GM23338 (cell line): ENCODE data around the gene DNA2. TPM values are rescaled to one million over a fixed set of nuclear protein-coding genes. Genes with fewer than 3 reads are reported as not detected.
A peak's percentile ranks its signal among the peaks of the same experiment; 100 is the strongest.

Source experiments
- ATAC-seq: fragments of 200-7000 bp; cut with Tn5 transposase; 3 replicates; pipeline ENCODE4 v1.9.1; 2020
- DNase-seq: peaks from one replicate; pipeline ENCODE4 v3.0.0-alpha.2; 2015; ENCODE audit warnings: low spot score
- H2AFZ ChIP-seq: fragments of 200-600 bp; sonication (generic); 2 replicates; pipeline ENCODE4 v1.8.0; 2016; ENCODE audit warnings: antibody characterized with exemption, mild to moderate bottlenecking, moderate library complexity
- H3F3A ChIP-seq: fragments of 200-600 bp; sonication (generic); replicated peaks from 2 replicates; pipeline ENCODE4 v1.8.0; 2017; ENCODE audit warnings: antibody characterized with exemption, mixed run types, low read depth
- H3K27ac ChIP-seq: fragments of 200-600 bp; sonication (generic); 2 replicates; pipeline ENCODE4 v1.6.1; 2016; ENCODE audit warnings: low read depth
- H3K27me3 ChIP-seq: fragments of 200-600 bp; sonication (generic); 2 replicates; pipeline ENCODE4 v1.8.0; 2016; ENCODE audit warnings: mild to moderate bottlenecking, mixed run types, moderate library complexity; ENCODE audit not compliant: insufficient read depth
- H3K36me3 ChIP-seq: fragments of 200-600 bp; sonication (generic); 2 replicates; pipeline ENCODE4 v1.8.0; 2016; ENCODE audit warnings: mild to moderate bottlenecking; ENCODE audit not compliant: insufficient read depth
- H3K4me1 ChIP-seq: fragments of 200-600 bp; sonication (generic); 2 replicates; pipeline ENCODE4 v1.8.0; 2016; ENCODE audit warnings: mild to moderate bottlenecking, moderate library complexity; ENCODE audit not compliant: insufficient read depth
- H3K4me2 ChIP-seq: fragments of 200-600 bp; sonication (generic); 2 replicates; pipeline ENCODE4 v1.7.1; 2017; ENCODE audit warnings: mixed run types
- H3K4me3 ChIP-seq: fragments of 200-600 bp; sonication (generic); 2 replicates; pipeline ENCODE4 v1.6.1; 2016; ENCODE audit warnings: mixed run types
- H3K79me2 ChIP-seq: fragments of 200-600 bp; sonication (generic); replicated peaks from 2 replicates; pipeline ENCODE4 v1.8.0; 2017; ENCODE audit warnings: mild to moderate bottlenecking; ENCODE audit not compliant: insufficient read depth
- H3K9me2 ChIP-seq: fragments of 200-600 bp; sonication (generic); 2 replicates; pipeline ENCODE4 v1.8.0; 2017; ENCODE audit not compliant: insufficient read depth
- H4K20me1 ChIP-seq: fragments of 200-600 bp; sonication (generic); replicated peaks from 2 replicates; pipeline ENCODE4 v1.8.0; 2017; ENCODE audit warnings: mild to moderate bottlenecking; ENCODE audit not compliant: insufficient read depth
- H3K27ac Mint-ChIP-seq: 2 replicates; pipeline ENCODE4 v1.8.0; 2020; ENCODE audit warnings: inconsistent platforms, mild to moderate bottlenecking, moderate library complexity, mixed read lengths
- H3K27me3 Mint-ChIP-seq: 3 replicates; pipeline ENCODE4 v1.8.0; 2022; ENCODE audit warnings: low read depth, mild to moderate bottlenecking, moderate library complexity, mixed read lengths, inconsistent platforms; ENCODE audit not compliant: insufficient read depth, poor library complexity
- H3K36me3 Mint-ChIP-seq: 3 replicates; pipeline ENCODE4 v1.8.0; 2021; ENCODE audit warnings: low read depth, mild to moderate bottlenecking, inconsistent platforms, moderate library complexity, mixed read lengths
- H3K4me1 Mint-ChIP-seq: 3 replicates; pipeline ENCODE4 v1.8.0; 2020; ENCODE audit warnings: mild to moderate bottlenecking, inconsistent platforms, mixed read lengths
- H3K4me3 Mint-ChIP-seq: 3 replicates; pipeline ENCODE4 v1.8.0; 2021; ENCODE audit warnings: moderate library complexity, mild to moderate bottlenecking, inconsistent platforms, mixed read lengths
- H3K9me3 Mint-ChIP-seq: 3 replicates; pipeline ENCODE4 v1.8.0; 2020; ENCODE audit warnings: moderate library complexity, mild to moderate bottlenecking, inconsistent platforms, mixed read lengths
- CREB1 ChIP-seq: fragments of 250-450 bp; sonication (Bioruptor Pico); IDR thresholded peaks from 2 replicates; pipeline ENCODE4 v1.5.0; 2020; ENCODE audit warnings: low read depth, mild to moderate bottlenecking, moderate library complexity
- CTCF ChIP-seq, 2 experiments: fragments of 200-600 bp in 1 of 2; sonication (generic) in 1 of 2; conservative IDR thresholded peaks; 2 replicates each; pipeline versions ENCODE4 v1.5.1 to v1.6.1; 2016 to 2017; ENCODE audit warnings: antibody characterized with exemption in 2 of 2, low read depth in 2 of 2, mild to moderate bottlenecking in 2 of 2, moderate library complexity in 1 of 2
- ETS1 ChIP-seq: IDR thresholded peaks from 2 replicates; pipeline ENCODE4 v1.6.1; 2016; ENCODE audit warnings: antibody characterized with exemption
- EZH2 ChIP-seq: fragments of 200-600 bp; sonication (generic); IDR thresholded peaks from one replicate; pipeline ENCODE4 v1.8.0; 2017; ENCODE audit warnings: antibody characterized with exemption, mild to moderate bottlenecking, low read depth; ENCODE audit not compliant: unreplicated experiment
- EZH2phosphoT487 ChIP-seq: fragments of 200-600 bp; sonication (generic); IDR thresholded peaks from one replicate; pipeline ENCODE4 v1.8.1; 2018; ENCODE audit warnings: antibody characterized with exemption; ENCODE audit not compliant: unreplicated experiment
- JUNB ChIP-seq: IDR thresholded peaks from one replicate; pipeline ENCODE4 v1.6.1; 2016; ENCODE audit warnings: antibody characterized with exemption; ENCODE audit not compliant: unreplicated experiment
- NANOG ChIP-seq: IDR thresholded peaks from 2 replicates; pipeline ENCODE4 v1.6.1; 2016; ENCODE audit warnings: antibody characterized with exemption, borderline replicate concordance
- POLR2AphosphoS5 ChIP-seq: IDR thresholded peaks from 2 replicates; pipeline ENCODE4 v1.6.1; 2016; ENCODE audit warnings: antibody characterized with exemption, low read depth
- STAT1 ChIP-seq: IDR thresholded peaks from one replicate; pipeline ENCODE4 v1.6.1; 2016; ENCODE audit warnings: antibody characterized with exemption; ENCODE audit not compliant: unreplicated experiment
- ZNF114 ChIP-seq: fragments of 250-450 bp; sonication (Bioruptor Pico); IDR thresholded peaks from 2 replicates; pipeline ENCODE4 v1.5.0; 2020; ENCODE audit warnings: mild to moderate bottlenecking, moderate library complexity
- ZNF331 ChIP-seq: fragments of 250-450 bp; sonication (Bioruptor Pico); IDR thresholded peaks from 2 replicates; pipeline ENCODE4 v1.5.0; 2020; ENCODE audit warnings: low read depth, mild to moderate bottlenecking, moderate library complexity
- polyA plus RNA-seq: library from polyadenylated mRNA; unstranded; fragments of >200 nt; fragmentation: Nextera tagmentation; extraction: Ambion mirVana; gene quantifications from 2 replicates; pipeline ENCODE4 v1.2.1, GENCODE V29; 2016
- total RNA-seq: library from RNA; depleted of rRNA; stranded (reverse); fragments of >200 nt; shearing (Covaris generic); gene quantifications from 2 replicates; pipeline ENCODE4 v1.2.3, GENCODE V29; 2014
- TF ChIP-seq, protein P1 (sequence below): IDR thresholded peaks from one replicate; pipeline ENCODE4 v1.6.1; 2018; ENCODE audit warnings: antibody characterized with exemption; ENCODE audit not compliant: unreplicated experiment
- TF ChIP-seq, protein P2 (sequence below): fragments of 250-450 bp; sonication (Bioruptor Pico); IDR thresholded peaks from 2 replicates; pipeline ENCODE4 v1.5.0; 2020; ENCODE audit warnings: mild to moderate bottlenecking, moderate library complexity

The DNA2 gene
- total and polyA plus RNA-seq, 2 experiments from 2014 or later, result 25.6 to 49.3 TPM

- DNase-seq (peak; percentile 86), ATAC-seq (peak; percentile 90)
- Histone ChIP-seq H3K27ac (peak within 1 kb of the TSS; percentile 94), H3K4me3 (peak within 1 kb of the TSS; percentile 69), H2AFZ (peak within 1 kb of the TSS; percentile 89), H3K79me2 (peaks cover 37% of the 10 kb centered on the region), H3K4me1 (peaks cover 8% of the 10 kb centered on the region; the same call in 1 of the 2 replicates), H3K9me2 (no peaks in the 10 kb centered on the region), H3K4me2 (peak within 1 kb of the TSS; percentile 95), H4K20me1 (no peaks in the 10 kb centered on the region; the same call in 1 of the 2 replicates), H3F3A (peaks cover 12% of the 10 kb centered on the region; the same call in 1 of the 2 replicates), H3K36me3 (no peaks in the 10 kb centered on the region), H3K27me3 (no peaks in the 10 kb centered on the region)
- TF ChIP-seq EZH2 (no peak), CREB1 (CRISPR knock-in tag) (no peak; the same call in 1 of the 2 replicates), JUNB (no peak), ZNF114 (CRISPR knock-in tag) (0 out of 2 replicates have a peak, but pooled peaks have one; percentile 30), POLR2AphosphoS5 (peak; percentile 41), STAT1 (no peak), EZH2phosphoT487 (no peak), ZNF331 (CRISPR knock-in tag) (no peak), ETS1 (no peak), NANOG (no peak), CTCF (conservative IDR thresholded peaks at IDR 0.05; ENCODE audit: low read depth in 2 of 2) (peak in 1 of 2 experiments; percentile 69; a peak in 2 of 4 replicates)
- TF ChIP-seq, protein P1, sequence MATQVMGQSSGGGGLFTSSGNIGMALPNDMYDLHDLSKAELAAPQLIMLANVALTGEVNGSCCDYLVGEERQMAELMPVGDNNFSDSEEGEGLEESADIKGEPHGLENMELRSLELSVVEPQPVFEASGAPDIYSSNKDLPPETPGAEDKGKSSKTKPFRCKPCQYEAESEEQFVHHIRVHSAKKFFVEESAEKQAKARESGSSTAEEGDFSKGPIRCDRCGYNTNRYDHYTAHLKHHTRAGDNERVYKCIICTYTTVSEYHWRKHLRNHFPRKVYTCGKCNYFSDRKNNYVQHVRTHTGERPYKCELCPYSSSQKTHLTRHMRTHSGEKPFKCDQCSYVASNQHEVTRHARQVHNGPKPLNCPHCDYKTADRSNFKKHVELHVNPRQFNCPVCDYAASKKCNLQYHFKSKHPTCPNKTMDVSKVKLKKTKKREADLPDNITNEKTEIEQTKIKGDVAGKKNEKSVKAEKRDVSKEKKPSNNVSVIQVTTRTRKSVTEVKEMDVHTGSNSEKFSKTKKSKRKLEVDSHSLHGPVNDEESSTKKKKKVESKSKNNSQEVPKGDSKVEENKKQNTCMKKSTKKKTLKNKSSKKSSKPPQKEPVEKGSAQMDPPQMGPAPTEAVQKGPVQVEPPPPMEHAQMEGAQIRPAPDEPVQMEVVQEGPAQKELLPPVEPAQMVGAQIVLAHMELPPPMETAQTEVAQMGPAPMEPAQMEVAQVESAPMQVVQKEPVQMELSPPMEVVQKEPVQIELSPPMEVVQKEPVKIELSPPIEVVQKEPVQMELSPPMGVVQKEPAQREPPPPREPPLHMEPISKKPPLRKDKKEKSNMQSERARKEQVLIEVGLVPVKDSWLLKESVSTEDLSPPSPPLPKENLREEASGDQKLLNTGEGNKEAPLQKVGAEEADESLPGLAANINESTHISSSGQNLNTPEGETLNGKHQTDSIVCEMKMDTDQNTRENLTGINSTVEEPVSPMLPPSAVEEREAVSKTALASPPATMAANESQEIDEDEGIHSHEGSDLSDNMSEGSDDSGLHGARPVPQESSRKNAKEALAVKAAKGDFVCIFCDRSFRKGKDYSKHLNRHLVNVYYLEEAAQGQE, result no peak
- TF ChIP-seq, protein P2, sequence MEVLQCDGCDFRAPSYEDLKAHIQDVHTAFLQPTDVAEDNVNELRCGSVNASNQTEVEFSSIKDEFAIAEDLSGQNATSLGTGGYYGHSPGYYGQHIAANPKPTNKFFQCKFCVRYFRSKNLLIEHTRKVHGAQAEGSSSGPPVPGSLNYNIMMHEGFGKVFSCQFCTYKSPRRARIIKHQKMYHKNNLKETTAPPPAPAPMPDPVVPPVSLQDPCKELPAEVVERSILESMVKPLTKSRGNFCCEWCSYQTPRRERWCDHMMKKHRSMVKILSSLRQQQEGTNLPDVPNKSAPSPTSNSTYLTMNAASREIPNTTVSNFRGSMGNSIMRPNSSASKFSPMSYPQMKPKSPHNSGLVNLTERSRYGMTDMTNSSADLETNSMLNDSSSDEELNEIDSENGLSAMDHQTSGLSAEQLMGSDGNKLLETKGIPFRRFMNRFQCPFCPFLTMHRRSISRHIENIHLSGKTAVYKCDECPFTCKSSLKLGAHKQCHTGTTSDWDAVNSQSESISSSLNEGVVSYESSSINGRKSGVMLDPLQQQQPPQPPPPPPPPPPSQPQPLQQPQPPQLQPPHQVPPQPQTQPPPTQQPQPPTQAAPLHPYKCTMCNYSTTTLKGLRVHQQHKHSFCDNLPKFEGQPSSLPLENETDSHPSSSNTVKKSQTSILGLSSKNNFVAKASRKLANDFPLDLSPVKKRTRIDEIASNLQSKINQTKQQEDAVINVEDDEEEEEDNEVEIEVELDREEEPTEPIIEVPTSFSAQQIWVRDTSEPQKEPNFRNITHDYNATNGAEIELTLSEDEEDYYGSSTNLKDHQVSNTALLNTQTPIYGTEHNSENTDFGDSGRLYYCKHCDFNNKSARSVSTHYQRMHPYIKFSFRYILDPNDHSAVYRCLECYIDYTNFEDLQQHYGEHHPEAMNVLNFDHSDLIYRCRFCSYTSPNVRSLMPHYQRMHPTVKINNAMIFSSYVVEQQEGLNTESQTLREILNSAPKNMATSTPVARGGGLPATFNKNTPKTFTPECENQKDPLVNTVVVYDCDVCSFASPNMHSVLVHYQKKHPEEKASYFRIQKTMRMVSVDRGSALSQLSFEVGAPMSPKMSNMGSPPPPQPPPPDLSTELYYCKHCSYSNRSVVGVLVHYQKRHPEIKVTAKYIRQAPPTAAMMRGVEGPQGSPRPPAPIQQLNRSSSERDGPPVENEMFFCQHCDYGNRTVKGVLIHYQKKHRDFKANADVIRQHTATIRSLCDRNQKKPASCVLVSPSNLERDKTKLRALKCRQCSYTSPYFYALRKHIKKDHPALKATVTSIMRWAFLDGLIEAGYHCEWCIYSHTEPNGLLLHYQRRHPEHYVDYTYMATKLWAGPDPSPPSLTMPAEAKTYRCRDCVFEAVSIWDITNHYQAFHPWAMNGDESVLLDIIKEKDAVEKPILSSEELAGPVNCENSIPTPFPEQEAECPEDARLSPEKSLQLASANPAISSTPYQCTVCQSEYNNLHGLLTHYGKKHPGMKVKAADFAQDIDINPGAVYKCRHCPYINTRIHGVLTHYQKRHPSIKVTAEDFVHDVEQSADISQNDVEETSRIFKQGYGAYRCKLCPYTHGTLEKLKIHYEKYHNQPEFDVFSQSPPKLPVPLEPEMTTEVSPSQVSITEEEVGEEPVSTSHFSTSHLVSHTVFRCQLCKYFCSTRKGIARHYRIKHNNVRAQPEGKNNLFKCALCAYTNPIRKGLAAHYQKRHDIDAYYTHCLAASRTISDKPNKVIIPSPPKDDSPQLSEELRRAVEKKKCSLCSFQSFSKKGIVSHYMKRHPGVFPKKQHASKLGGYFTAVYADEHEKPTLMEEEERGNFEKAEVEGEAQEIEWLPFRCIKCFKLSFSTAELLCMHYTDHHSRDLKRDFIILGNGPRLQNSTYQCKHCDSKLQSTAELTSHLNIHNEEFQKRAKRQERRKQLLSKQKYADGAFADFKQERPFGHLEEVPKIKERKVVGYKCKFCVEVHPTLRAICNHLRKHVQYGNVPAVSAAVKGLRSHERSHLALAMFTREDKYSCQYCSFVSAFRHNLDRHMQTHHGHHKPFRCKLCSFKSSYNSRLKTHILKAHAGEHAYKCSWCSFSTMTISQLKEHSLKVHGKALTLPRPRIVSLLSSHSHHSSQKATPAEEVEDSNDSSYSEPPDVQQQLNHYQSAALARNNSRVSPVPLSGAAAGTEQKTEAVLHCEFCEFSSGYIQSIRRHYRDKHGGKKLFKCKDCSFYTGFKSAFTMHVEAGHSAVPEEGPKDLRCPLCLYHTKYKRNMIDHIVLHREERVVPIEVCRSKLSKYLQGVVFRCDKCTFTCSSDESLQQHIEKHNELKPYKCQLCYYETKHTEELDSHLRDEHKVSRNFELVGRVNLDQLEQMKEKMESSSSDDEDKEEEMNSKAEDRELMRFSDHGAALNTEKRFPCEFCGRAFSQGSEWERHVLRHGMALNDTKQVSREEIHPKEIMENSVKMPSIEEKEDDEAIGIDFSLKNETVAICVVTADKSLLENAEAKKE (CRISPR knock-in tag), result no peak
- Mint-ChIP-seq H3K27me3 (peaks cover 2% of the 10 kb centered on the region), H3K9me3 (no peaks in the 10 kb centered on the region), H3K36me3 (no peaks in the 10 kb centered on the region), H3K4me3 (peak within 1 kb of the TSS; percentile 89), H3K4me1 (peaks cover 18% of the 10 kb centered on the region; the same call in 2 of the 3 replicates), H3K27ac (peak within 1 kb of the TSS; percentile 97)
Observed at GRCh38 chr10:68406815-68407548, 64.8 kb downstream of the DNA2 start, which contains the start of gene RUFY2. RUFY2 (minus strand) TSS chr10:68407277; CDS start chr10:68407189, 88 bp downstream.
